Neural progenitor cell (in vitro differentiated cells): ENCODE measurements around the gene LRRC59.
"Not testable (repeated sequence)": the region's sequence is repeated elsewhere in the genome, so short reads cannot be mapped to it uniquely, and the experiment has no call there.

Experiments used
- EZH2 ChIP-seq: fragments of 200-600 bp; sonication (generic); IDR thresholded peaks from 2 replicates; pipeline ENCODE4 v1.6.1; 2017; ENCODE audit warnings: antibody characterized with exemption, mild to moderate bottlenecking, moderate library complexity
- TF ChIP-seq, protein P1 (sequence below): fragments of 200-600 bp; sonication (generic); IDR thresholded peaks from 2 replicates; pipeline ENCODE4 v1.5.1; 2017; ENCODE audit warnings: antibody characterized with exemption, mild to moderate bottlenecking

DNA sequence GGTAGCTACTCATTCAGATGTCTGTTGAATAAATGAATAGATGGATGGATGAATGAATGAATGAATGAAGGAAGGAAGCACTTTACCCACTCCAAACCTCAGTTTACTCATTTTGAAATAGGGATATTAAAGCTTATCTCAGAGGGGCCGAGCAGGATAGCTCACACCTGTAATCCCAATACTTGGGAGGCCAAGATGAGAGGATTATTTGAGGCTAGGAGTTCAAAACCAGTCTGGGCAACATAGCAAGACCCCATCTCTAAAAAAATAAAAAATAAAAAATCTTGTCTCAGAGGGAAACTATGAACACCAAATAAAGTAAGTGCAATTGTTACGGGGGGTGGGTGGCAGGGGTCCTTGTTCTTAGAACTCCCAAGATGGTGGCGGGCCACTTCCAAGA is 1.3 kb upstream of the LRRC59 start:
- TF ChIP-seq, protein P1, sequence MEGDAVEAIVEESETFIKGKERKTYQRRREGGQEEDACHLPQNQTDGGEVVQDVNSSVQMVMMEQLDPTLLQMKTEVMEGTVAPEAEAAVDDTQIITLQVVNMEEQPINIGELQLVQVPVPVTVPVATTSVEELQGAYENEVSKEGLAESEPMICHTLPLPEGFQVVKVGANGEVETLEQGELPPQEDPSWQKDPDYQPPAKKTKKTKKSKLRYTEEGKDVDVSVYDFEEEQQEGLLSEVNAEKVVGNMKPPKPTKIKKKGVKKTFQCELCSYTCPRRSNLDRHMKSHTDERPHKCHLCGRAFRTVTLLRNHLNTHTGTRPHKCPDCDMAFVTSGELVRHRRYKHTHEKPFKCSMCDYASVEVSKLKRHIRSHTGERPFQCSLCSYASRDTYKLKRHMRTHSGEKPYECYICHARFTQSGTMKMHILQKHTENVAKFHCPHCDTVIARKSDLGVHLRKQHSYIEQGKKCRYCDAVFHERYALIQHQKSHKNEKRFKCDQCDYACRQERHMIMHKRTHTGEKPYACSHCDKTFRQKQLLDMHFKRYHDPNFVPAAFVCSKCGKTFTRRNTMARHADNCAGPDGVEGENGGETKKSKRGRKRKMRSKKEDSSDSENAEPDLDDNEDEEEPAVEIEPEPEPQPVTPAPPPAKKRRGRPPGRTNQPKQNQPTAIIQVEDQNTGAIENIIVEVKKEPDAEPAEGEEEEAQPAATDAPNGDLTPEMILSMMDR: not testable (repeated sequence)
- TF ChIP-seq EZH2: not testable (repeated sequence)
